Measurements from ENCODE around the gene PIP4K2A. TPM values are rescaled to one million over a fixed set of nuclear protein-coding genes. Genes with fewer than 3 reads are reported as not detected.

The PIP4K2A gene
- total and polyA plus RNA-seq, 7 donors, result 2.3 to 9.7 (median 6.4) TPM

DNA sequence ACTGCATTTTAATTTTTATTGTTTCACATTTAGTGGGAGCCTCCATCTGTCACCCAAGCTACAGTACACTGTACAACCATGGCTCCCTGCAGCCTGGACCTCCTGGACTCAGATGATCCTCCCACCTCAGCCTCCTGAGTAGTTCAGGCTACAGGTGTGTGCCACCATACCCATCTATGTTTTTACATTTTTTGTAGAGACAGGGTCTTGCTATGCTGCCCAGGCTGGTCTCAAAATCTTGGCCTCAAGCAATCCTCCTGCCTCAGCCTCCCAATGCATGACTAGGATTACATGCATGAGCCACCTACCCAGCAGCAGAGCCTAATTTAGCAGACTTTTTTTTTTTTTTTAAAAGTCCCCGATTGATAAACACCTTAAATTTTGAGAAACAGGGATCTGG, 5.6 kb downstream of the PIP4K2A start:
- 90 to 96% (median 94%) methylated on average over 1 of the region's 1 CpG for WGBS, 3 donors
- TF ChIP-seq, protein P1, sequence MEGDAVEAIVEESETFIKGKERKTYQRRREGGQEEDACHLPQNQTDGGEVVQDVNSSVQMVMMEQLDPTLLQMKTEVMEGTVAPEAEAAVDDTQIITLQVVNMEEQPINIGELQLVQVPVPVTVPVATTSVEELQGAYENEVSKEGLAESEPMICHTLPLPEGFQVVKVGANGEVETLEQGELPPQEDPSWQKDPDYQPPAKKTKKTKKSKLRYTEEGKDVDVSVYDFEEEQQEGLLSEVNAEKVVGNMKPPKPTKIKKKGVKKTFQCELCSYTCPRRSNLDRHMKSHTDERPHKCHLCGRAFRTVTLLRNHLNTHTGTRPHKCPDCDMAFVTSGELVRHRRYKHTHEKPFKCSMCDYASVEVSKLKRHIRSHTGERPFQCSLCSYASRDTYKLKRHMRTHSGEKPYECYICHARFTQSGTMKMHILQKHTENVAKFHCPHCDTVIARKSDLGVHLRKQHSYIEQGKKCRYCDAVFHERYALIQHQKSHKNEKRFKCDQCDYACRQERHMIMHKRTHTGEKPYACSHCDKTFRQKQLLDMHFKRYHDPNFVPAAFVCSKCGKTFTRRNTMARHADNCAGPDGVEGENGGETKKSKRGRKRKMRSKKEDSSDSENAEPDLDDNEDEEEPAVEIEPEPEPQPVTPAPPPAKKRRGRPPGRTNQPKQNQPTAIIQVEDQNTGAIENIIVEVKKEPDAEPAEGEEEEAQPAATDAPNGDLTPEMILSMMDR (IDR thresholded peaks at IDR 0.05), result no peak
- peaks cover 0 to 24% (median 0%) of the 10 kb centered on the region in 3 donors for H3K27me3 ChIP-seq (ENCODE audit: insufficient read depth in 3 of 3, low read length in 2 of 3)
- no peaks in the 10 kb centered on the region for H3K9me3 ChIP-seq
- H3K4me3 ChIP-seq, result no peak overlapping the region
- no peak for ATAC-seq
- H3K36me3 ChIP-seq (ENCODE audit: insufficient read depth in 1 of 2, low read depth in 1 of 2), result no peaks in the 10 kb centered on the region
- no peak overlapping the region for H3K27ac ChIP-seq
- DNase-seq, result no peak
- H3K4me1 ChIP-seq, result peaks cover 21% of the 10 kb centered on the region
- intact Hi-C loops (cut with DNase I), result no loop called here

DNA sequence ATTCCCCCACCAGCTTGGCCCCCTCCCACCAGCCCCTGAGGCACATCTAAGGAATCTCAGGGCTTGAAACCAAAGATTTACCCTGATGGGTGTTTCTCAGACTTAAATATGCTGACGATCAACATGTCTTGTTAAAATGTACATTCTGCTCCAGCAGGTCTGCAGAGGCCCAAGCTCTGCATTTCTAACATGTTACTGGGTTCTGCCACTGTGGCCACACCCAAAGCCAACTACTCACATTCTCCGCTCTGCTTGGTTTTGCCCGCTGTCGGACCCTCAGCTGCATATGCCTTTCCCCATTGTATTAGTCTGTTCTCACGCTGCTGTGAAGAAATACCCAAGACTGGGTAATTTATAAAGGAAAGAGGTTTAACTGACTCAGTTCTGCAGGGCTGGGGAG, 8.9 kb downstream of the PIP4K2A start:
- DNase-seq (no peak), ATAC-seq (no peak)
- WGBS, 3 donors, result 97 to 99% (median 97%) methylated on average over 5 of the region's 5 CpGs
- Histone ChIP-seq H3K9me3 (no peaks in the 10 kb centered on the region), H3K4me3 (no peak overlapping the region), H3K27ac (no peak overlapping the region), H3K27me3 (ENCODE audit: insufficient read depth in 3 of 3, low read length in 2 of 3) (no peaks in the 10 kb centered on the region), H3K36me3 (ENCODE audit: insufficient read depth in 1 of 2, low read depth in 1 of 2) (no peaks in the 10 kb centered on the region), H3K4me1 (peaks cover 1% of the 10 kb centered on the region)
- TF ChIP-seq, protein P1 (IDR thresholded peaks at IDR 0.05), result no peak
- intact Hi-C loops (cut with DNase I), result no loop called here

GRCh38 chr10:22704942-22705341, 9.4 kb downstream of the PIP4K2A start:
- ATAC-seq (no peak), DNase-seq (no peak)
- TF ChIP-seq, protein P1 (IDR thresholded peaks at IDR 0.05), result no peak
- Histone ChIP-seq H3K4me1 (no peaks in the 10 kb centered on the region), H3K9me3 (no peaks in the 10 kb centered on the region), H3K27ac (no peak overlapping the region), H3K27me3 (ENCODE audit: insufficient read depth in 3 of 3, low read length in 2 of 3) (no peaks in the 10 kb centered on the region), H3K4me3 (no peak overlapping the region), H3K36me3 (ENCODE audit: insufficient read depth in 1 of 2, low read depth in 1 of 2) (no peaks in the 10 kb centered on the region)
- WGBS, 3 donors, result 84 to 89% (median 88%) methylated on average over 5 of the region's 5 CpGs
- intact Hi-C loops (cut with DNase I), result no loop called here

DNA sequence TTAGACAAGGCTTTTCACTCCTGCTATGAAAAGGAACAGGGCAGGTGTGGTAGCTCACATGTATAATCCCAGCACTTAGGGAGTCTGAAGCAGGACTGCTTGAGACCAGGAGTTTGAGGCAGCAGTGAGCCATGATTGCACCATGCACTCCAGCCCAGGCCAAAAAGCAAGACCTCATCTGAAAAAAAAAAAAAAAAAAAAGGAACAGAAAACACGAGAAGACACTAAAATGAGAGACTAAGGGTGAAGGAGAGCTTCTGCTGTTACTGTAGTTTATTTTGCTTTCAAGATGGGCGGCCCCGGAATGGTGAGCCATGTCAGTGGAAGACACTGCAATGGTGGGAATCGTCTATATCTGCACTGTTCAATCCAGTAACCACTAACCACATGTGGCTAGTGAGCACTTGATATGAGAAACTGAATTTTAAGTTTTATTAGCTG, 9.9 kb downstream of the PIP4K2A start:
- 81 to 88% (median 85%) methylated on average over 4 of the region's 4 CpGs for WGBS, 3 donors
- no peaks in the 10 kb centered on the region for H3K27me3 ChIP-seq (ENCODE audit: insufficient read depth in 3 of 3, low read length in 2 of 3)
- DNase-seq, result no peak
- no peak overlapping the region for H3K27ac ChIP-seq
- H3K9me3 ChIP-seq, result no peaks in the 10 kb centered on the region
- ATAC-seq, result no peak
- no peaks in the 10 kb centered on the region for H3K36me3 ChIP-seq (ENCODE audit: insufficient read depth in 1 of 2, low read depth in 1 of 2)
- TF ChIP-seq, protein P1 (IDR thresholded peaks at IDR 0.05), result no peak
- H3K4me1 ChIP-seq, result no peaks in the 10 kb centered on the region
- no peak overlapping the region for H3K4me3 ChIP-seq
- intact Hi-C loops (cut with DNase I), result no loop called here

DNA sequence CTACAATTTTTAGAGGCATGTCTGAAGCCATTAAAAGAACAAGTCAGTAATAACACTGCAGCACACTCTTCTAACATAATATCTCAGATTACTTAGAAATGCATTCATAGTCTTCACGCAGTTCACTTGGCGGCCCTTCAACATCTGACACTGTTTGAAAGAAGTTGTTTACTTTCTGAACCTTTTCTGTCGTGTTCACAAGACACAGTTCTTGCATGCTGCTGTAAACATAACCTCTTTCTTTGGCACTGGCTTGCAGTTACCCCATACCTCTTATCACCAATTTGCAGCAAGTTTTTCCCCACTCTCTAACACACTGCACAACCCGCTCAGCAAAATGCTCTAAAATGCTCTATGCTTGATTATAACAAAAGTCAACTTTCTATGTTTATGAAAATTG, 12.0 kb downstream of the PIP4K2A start:
- no peaks in the 10 kb centered on the region for H3K27me3 ChIP-seq (ENCODE audit: insufficient read depth in 3 of 3, low read length in 2 of 3)
- TF ChIP-seq, protein P1 (IDR thresholded peaks at IDR 0.05), result no peak
- no peaks in the 10 kb centered on the region for H3K9me3 ChIP-seq
- no peaks in the 10 kb centered on the region for H3K36me3 ChIP-seq (ENCODE audit: insufficient read depth in 1 of 2, low read depth in 1 of 2)
- no peak overlapping the region for H3K4me3 ChIP-seq
- ATAC-seq, result no peak
- 71 to 84% (median 76%) methylated on average over 4 of the region's 4 CpGs for WGBS, 3 donors
- H3K4me1 ChIP-seq, result no peaks in the 10 kb centered on the region
- no peak overlapping the region for H3K27ac ChIP-seq
- no peak for DNase-seq
- intact Hi-C loops (cut with DNase I), result no loop called here

Data from psoas muscle (tissue), 8 donors.